Stimulated activated CD8-positive, alpha-beta memory T cell treated with anti-CD3 and anti-CD28 coated beads, Interleukin-12 subunit alpha, Interleukin-12 subunit beta, amount 100 ng/mL, for 1 hour (primary cell): ENCODE results near the gene SLC46A1.

ENCODE experiments used
- DNase-seq: peaks from one replicate; pipeline ENCODE4 v3.0.0-alpha.2; 2020; ENCODE audit warnings: low read depth

Gene SLC46A1

DNA sequence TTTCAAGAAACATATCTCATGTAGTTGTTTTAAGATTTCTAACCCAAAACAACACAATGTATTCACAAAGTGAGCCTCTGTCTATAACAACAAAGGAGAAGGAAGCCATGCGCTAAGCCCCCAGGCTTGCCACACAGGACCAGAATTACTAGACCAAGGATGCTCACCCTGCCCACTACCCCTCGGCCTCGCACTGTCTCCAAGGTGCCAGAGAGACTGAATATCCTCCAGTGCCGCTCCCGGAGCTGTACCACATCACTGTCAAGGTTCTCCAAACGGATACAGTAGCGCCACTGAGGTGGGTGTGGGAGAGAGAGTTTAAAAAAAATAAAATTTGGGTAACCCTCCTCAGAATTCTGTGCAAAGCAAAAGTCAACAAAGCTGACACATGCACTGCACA, 55.7 kb downstream of the SLC46A1 start:
- DNase-seq, result no peak

GRCh38 chr17:28348979-28349378, 57.0 kb downstream of the SLC46A1 start:
- DNase-seq, result no peak

GRCh38 chr17:28347261-28347891, 58.6 kb downstream of the SLC46A1 start:
- DNase-seq, result no peak

DNA sequence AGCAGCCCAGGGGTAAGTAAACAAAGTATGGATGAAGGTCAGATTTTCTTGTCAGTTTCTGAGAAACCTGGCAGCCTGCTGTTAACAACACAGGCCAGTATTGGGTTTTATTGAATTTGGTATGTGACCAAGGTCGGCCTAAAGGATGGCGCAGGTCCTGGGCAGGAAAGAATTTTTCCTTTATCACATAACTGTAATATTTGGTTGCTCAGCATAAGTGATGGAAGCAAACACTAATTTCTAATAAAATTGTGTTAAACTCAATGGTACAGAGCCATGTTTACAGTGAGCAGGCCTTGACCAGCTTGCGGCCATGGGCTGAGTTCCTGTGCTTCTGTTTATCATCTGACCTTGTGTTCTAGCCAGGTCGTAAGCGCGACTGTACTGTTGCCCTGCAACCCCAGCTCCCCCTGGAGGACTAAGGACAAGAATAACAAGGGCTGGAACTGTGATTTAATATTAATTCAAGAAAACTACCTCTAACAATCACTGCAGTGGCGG, 59.2 kb downstream of the SLC46A1 start:
- DNase-seq, result no peak

- DNase-seq, result no peak
These were observed 59.8 kb downstream of the SLC46A1 start for GRCh38 chr17:28346199-28346580.

- no peak for DNase-seq
These were observed 60.4 kb downstream of the SLC46A1 start for GRCh38 chr17:28345419-28346198.
